GM12878 (cell line): Measurements from ENCODE around the gene ZFHX2. TPM values are rescaled to one million over a fixed set of nuclear protein-coding genes. Genes with fewer than 3 reads are reported as not detected.

Experiments
- ATAC-seq: fragments of 200-7000 bp; cut with Tn5 transposase; 3 replicates; pipeline ENCODE4 v1.9.1; 2020; ENCODE audit warnings: mild to moderate bottlenecking, moderate library complexity
- BruUV-seq: library from RNA; stranded (reverse); fragments of 400-500 nt; replicated peaks from 2 replicates; lab custom pipeline; 2021; lab: Mats Ljungman, UMichigan
- CTCF ChIA-PET: fragments of 300-600 bp; sonication (Branson Sonifier 250); formaldehyde crosslinking; extraction: SDS; loops from one replicate; lab custom pipeline; 2021; ENCODE audit warnings: inconsistent platforms; lab: Yijun Ruan, JAX
- POLR2A ChIA-PET: fragments of 350-600 bp; formaldehyde crosslinking; extraction: SDS; loops from one replicate; lab custom pipeline; 2021; ENCODE audit warnings: inconsistent platforms; lab: Charles Lee
- RAD21 ChIA-PET: fragments of 300-600 bp; sonication (Branson Sonifier 250); formaldehyde crosslinking; loops from one replicate; lab custom pipeline; 2023; ENCODE audit warnings: antibody characterized with exemption; ENCODE audit not compliant: unreplicated experiment; lab: Charles Lee
- SMC1A ChIA-PET: fragments of 300-600 bp; sonication (Branson Sonifier 250); formaldehyde crosslinking; loops from one replicate; lab custom pipeline; 2023; ENCODE audit not compliant: unreplicated experiment, uncharacterized antibody; lab: Charles Lee
- DNase-seq: peaks from one replicate; pipeline ENCODE4 v3.0.0-alpha.2; 2011; ENCODE audit warnings: low read depth, low spot score
- FAIRE-seq: peaks from 3 replicates; lab custom pipeline; 2011; peaks lifted over from hg19 to GRCh38; lab: Jason Lieb, UNC
- H2AFZ ChIP-seq: 2 replicates; pipeline ENCODE4 v1.6.0; 2011; ENCODE audit warnings: low read depth, low read length, control low read depth; ENCODE audit not compliant: control insufficient read depth
- H3K27ac ChIP-seq: 2 replicates; pipeline ENCODE4 v1.5.1; 2011; ENCODE audit warnings: control low read depth; ENCODE audit not compliant: control insufficient read depth, insufficient read depth
- H3K27me3 ChIP-seq, 2 experiments: replicated peaks in 1 of 2; 2 replicates each; pipeline versions ENCODE4 v1.6.0 to v1.6.1; 2011; ENCODE audit warnings: low read length in 1 of 2; ENCODE audit not compliant: control insufficient read depth in 2 of 2, insufficient read depth in 2 of 2
- H3K36me3 ChIP-seq, 2 experiments: 2 replicates each; pipeline ENCODE4 v1.5.1; 2011; ENCODE audit warnings: low read length in 1 of 2; ENCODE audit not compliant: control insufficient read depth in 2 of 2, insufficient read depth in 2 of 2
- H3K4me1 ChIP-seq: 2 replicates; pipeline ENCODE4 v1.6.1; 2011; ENCODE audit warnings: mild to moderate bottlenecking, low read length, moderate library complexity, mixed read lengths; ENCODE audit not compliant: control insufficient read depth, insufficient read depth
- H3K4me2 ChIP-seq: 2 replicates; pipeline ENCODE4 v1.6.0; 2011; ENCODE audit warnings: control low read depth; ENCODE audit not compliant: control insufficient read depth, insufficient read depth
- H3K4me3 ChIP-seq: fragments of 200-600 bp; sonication (generic); 2 replicates; pipeline ENCODE4 v1.5.1; 2016
- H3K79me2 ChIP-seq: 2 replicates; pipeline ENCODE4 v1.6.0; 2011; ENCODE audit warnings: low read length; ENCODE audit not compliant: control insufficient read depth, insufficient read depth
- H3K9ac ChIP-seq: 2 replicates; pipeline ENCODE4 v1.8.0; 2011; ENCODE audit warnings: low read length, control low read depth, mixed read lengths; ENCODE audit not compliant: control insufficient read depth, insufficient read depth
- H3K9me3 ChIP-seq: replicated peaks from 3 replicates; pipeline ENCODE4 v1.5.1; 2011; ENCODE audit warnings: mild to moderate bottlenecking, low read length; ENCODE audit not compliant: control insufficient read depth, insufficient read depth
- H4K20me1 ChIP-seq: 2 replicates; pipeline ENCODE4 v1.6.0; 2011; ENCODE audit not compliant: control insufficient read depth, insufficient read depth
- IRF3 ChIP-seq: fragments of 450-650 bp; IDR thresholded peaks from 2 replicates; pipeline ENCODE4 v1.6.1; 2014; ENCODE audit warnings: mild to moderate bottlenecking
- MTA2 ChIP-seq: fragments of 450-650 bp; IDR thresholded peaks from 2 replicates; pipeline ENCODE4 v1.6.1; 2016; ENCODE audit warnings: low read depth, mild to moderate bottlenecking, moderate library complexity
- MXI1 ChIP-seq: fragments of 150-350 bp; IDR thresholded peaks from 2 replicates; pipeline ENCODE4 v1.6.1; 2011; ENCODE audit warnings: low read depth, mild to moderate bottlenecking, inconsistent platforms, low read length, improper control_type of control experiment
- NBN ChIP-seq: fragments of 450-650 bp; IDR thresholded peaks from 2 replicates; pipeline ENCODE4 v1.6.1; 2016
- WRNIP1 ChIP-seq: IDR thresholded peaks from 2 replicates; pipeline ENCODE4 v1.6.1; 2011; ENCODE audit warnings: low read depth, low read length, improper control_type of control experiment, borderline replicate concordance
- ZBED1 ChIP-seq: IDR thresholded peaks from 2 replicates; pipeline ENCODE4 v1.6.1; 2016; ENCODE audit warnings: borderline replicate concordance
- WGBS: methylation state at CpG from one replicate; pipeline ENCODE4 v1.1.6; 2016; ENCODE audit warnings: low lambda C conversion rate; ENCODE audit not compliant: insufficient replicate concordance, insufficient coverage; ENCODE audit errors: missing lambda C conversion rate; 5-methylcytosine and 5-hydroxymethylcytosine counted together
- in situ Hi-C: fragments of 300-500 bp; cut with MboI; formaldehyde crosslinking; loops from 9 replicates; pipeline ENCODE4 v1.14.3; 2018; ENCODE audit warnings: mixed read lengths
- intact Hi-C: fragments of 100-400 bp; cut with micrococcal nuclease; formaldehyde crosslinking; loops from one replicate; pipeline ENCODE4 v1.14.2; 2022; ENCODE audit not compliant: unreplicated experiment
- polyA plus RNA-seq, 11 experiments: library from polyadenylated mRNA; depleted of rRNA in 4 of 11; unstranded in 6 of 11; stranded (reverse) in 5 of 11; fragments of >200 nt; fragmentation: Nextera tagmentation in 4 of 11; fragmentation: Illumina TruSeq in 1 of 11; extraction: Ambion mirVana in 4 of 11; extraction: Trizol in 1 of 11; gene quantifications; 1 replicate in 1 of 11; 2 replicates in 10 of 11; pipeline versions ENCODE4 v1.2.1 to v1.2.3, GENCODE V29; 2011 to 2016; ENCODE audit warnings: inconsistent platforms in 2 of 11, missing spikeins in 2 of 11, low read depth in 1 of 11
- total RNA-seq, 4 experiments: library from RNA; depleted of rRNA in 3 of 4; stranded (reverse); fragments of >200 nt in 3 of 4; fragmentation: Illumina TruSeq in 1 of 4; extraction: Trizol in 1 of 4; gene quantifications; 2 replicates each; pipeline versions ENCODE4 v1.2.1 to v1.2.3, GENCODE V29; 2013 to 2021
- TF ChIP-seq, protein P1 (sequence below): fragments of 450-650 bp; IDR thresholded peaks from 2 replicates; pipeline ENCODE4 v1.6.1; 2018; ENCODE audit warnings: borderline replicate concordance, mild to moderate bottlenecking; ENCODE audit not compliant: partially characterized antibody
- TF ChIP-seq, protein P2 (sequence below): IDR thresholded peaks from 2 replicates; pipeline ENCODE4 v1.6.1; 2012; ENCODE audit warnings: low read depth, low read length, improper control_type of control experiment

The ZFHX2 gene
- total and polyA plus RNA-seq, 10 of the 15 experiments (the other 5 are each of a cell fraction or from before 2014, with no cell fraction given), result 0.27 to 2.2 (median 0.55) TPM

- ChIA-PET RAD21 (interaction anchor here (0.6 kb wide), 1 partner anchor 21 kb away, joined by 3 read pairs; no protein-coding TSS in a partner anchor), SMC1A (interaction anchor here (0.5 to 1.5 kb wide), 4 partner anchors 10 to 1634 kb away, joined by 3 to 4 read pairs (median 3); no protein-coding TSS in a partner anchor)
- no TSS peak for BruUV-seq
Measured at GRCh38 chr14:23517650-23518326, 33.8 kb downstream of the ZFHX2 start.

GRCh38 chr14:23514644-23514957 is 37.0 kb downstream of the ZFHX2 start:
- H3K9ac ChIP-seq, result no peak overlapping the region
- no peak overlapping the region for H3K4me3 ChIP-seq
- no peak for FAIRE-seq
- RAD21 ChIA-PET, result no interaction called here
- in situ Hi-C loops, result no loop called here
- BruUV-seq, result no TSS peak
- no peaks in the 10 kb centered on the region for H3K36me3 ChIP-seq
- intact Hi-C loops, result no loop called here
- no peaks in the 10 kb centered on the region for H3K4me1 ChIP-seq
- H2AFZ ChIP-seq, result no peak overlapping the region
- H3K9me3 ChIP-seq, result no peaks in the 10 kb centered on the region
- CTCF ChIA-PET, result interaction anchor here (1.0 kb wide), 1 partner anchor 17 kb away, joined by 3 read pairs; no protein-coding TSS in a partner anchor
- H3K79me2 ChIP-seq, result no peaks in the 10 kb centered on the region
- no peak overlapping the region for H3K4me2 ChIP-seq
- no peak for ATAC-seq
- no peaks in the 10 kb centered on the region for H3K27me3 ChIP-seq
- SMC1A ChIA-PET, result no interaction called here
- no peaks in the 10 kb centered on the region for H4K20me1 ChIP-seq
- DNase-seq, result no peak
- H3K27ac ChIP-seq, result no peak overlapping the region
- 32% methylated on average over 3 of the region's 3 CpGs for WGBS
- POLR2A ChIA-PET, result no interaction called here
- TF ChIP-seq ZBED1, result no peak
- TF ChIP-seq, protein P1, sequence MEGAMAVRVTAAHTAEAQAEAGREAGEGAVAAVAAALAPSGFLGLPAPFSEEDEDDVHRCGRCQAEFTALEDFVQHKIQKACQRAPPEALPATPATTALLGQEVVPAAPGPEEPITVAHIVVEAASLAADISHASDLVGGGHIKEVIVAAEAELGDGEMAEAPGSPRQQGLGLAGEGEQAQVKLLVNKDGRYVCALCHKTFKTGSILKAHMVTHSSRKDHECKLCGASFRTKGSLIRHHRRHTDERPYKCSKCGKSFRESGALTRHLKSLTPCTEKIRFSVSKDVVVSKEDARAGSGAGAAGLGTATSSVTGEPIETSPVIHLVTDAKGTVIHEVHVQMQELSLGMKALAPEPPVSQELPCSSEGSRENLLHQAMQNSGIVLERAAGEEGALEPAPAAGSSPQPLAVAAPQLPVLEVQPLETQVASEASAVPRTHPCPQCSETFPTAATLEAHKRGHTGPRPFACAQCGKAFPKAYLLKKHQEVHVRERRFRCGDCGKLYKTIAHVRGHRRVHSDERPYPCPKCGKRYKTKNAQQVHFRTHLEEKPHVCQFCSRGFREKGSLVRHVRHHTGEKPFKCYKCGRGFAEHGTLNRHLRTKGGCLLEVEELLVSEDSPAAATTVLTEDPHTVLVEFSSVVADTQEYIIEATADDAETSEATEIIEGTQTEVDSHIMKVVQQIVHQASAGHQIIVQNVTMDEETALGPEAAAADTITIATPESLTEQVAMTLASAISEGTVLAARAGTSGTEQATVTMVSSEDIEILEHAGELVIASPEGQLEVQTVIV, result no peak
- TF ChIP-seq MXI1, result no peak
- TF ChIP-seq NBN, result no peak
- TF ChIP-seq, protein P2, sequence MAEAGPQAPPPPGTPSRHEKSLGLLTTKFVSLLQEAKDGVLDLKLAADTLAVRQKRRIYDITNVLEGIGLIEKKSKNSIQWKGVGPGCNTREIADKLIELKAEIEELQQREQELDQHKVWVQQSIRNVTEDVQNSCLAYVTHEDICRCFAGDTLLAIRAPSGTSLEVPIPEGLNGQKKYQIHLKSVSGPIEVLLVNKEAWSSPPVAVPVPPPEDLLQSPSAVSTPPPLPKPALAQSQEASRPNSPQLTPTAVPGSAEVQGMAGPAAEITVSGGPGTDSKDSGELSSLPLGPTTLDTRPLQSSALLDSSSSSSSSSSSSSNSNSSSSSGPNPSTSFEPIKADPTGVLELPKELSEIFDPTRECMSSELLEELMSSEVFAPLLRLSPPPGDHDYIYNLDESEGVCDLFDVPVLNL, result no peak

More at GRCh38 chr14:23517650-23518326, 33.8 kb downstream of the ZFHX2 start:
- Histone ChIP-seq H3K4me1 (no peaks in the 10 kb centered on the region), H3K9me3 (no peaks in the 10 kb centered on the region)
- in situ Hi-C loops, result no loop called here
- POLR2A ChIA-PET, result no interaction called here
- TF ChIP-seq MTA2 (no peak), IRF3 (no peak), WRNIP1 (no peak)
- TF ChIP-seq, all 136 proteins: peak for 0
- FAIRE-seq (no peak), ATAC-seq (no peak), DNase-seq (no peak)
- no peak overlapping the region for H3K27ac ChIP-seq
- no peak overlapping the region for H3K4me2 ChIP-seq
- H3K79me2 ChIP-seq, result no peaks in the 10 kb centered on the region
- no peaks in the 10 kb centered on the region for H4K20me1 ChIP-seq
- H3K4me3 ChIP-seq, result no peak overlapping the region
- CTCF ChIA-PET, result interaction anchor here (0.7 to 1.0 kb wide), 3 partner anchors 21 to 43 kb away, joined by 3 to 5 read pairs (median 3); no protein-coding TSS in a partner anchor
- H3K27me3 ChIP-seq, result no peaks in the 10 kb centered on the region
- no peak overlapping the region for H2AFZ ChIP-seq
- intact Hi-C loops, result loop anchor here (1.0 kb wide), 1 partner anchor 16 kb away; no protein-coding TSS in a partner anchor
- 76% methylated on average over 6 of the region's 6 CpGs for WGBS
- H3K36me3 ChIP-seq, result no peaks in the 10 kb centered on the region
- no peak overlapping the region for H3K9ac ChIP-seq
